Gastroesophageal sphincter (tissue), 3 donors: Measurements from ENCODE around the gene DHDH.

Experiments used
- EP300 ChIP-seq: sonication (generic); formaldehyde crosslinking; IDR thresholded peaks from one replicate; pipeline ENCODE4 v1.6.1; 2017; ENCODE audit warnings: antibody characterized with exemption, mild to moderate bottlenecking
- POLR2A ChIP-seq, 2 donors: fragments of 450-650 bp; IDR thresholded peaks; one replicate each; pipeline ENCODE4 v1.6.1; 2017; ENCODE audit warnings: antibody characterized with exemption in 2 of 2, mild to moderate bottlenecking in 2 of 2, moderate library complexity in 1 of 2
- POLR2AphosphoS5 ChIP-seq: sonication (generic); formaldehyde crosslinking; IDR thresholded peaks from one replicate; pipeline ENCODE4 v1.6.1; 2017; ENCODE audit warnings: antibody characterized with exemption
- TF ChIP-seq, protein P1 (sequence below), 4 experiments: fragments of 200-600 bp in 2 of 4; fragments of 450-650 bp in 2 of 4; sonication (generic) in 1 of 4; IDR thresholded peaks; one replicate each; pipeline ENCODE4 v1.5.1; 2017 to 2019; ENCODE audit warnings: antibody characterized with exemption in 4 of 4, mild to moderate bottlenecking in 2 of 4, moderate library complexity in 2 of 4

DNA sequence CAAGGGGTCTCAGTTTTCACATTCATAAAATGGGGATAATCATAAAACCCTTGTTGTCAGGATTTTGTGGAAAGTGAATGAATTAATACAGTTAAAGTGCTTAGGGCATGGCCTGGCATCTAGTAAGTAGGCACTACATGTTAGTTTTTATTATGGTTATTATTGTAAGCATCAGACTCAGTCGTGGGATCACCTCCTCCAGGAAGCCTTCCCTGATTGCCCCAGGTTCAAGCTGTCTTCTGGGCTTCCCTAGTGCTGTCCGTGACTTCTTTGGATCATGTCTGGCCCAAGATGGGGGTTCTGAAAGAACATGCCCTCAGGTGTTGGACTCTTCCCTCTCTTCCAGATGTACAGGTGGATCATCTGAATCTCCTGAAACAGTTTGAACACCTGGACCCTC is 22.7 kb upstream of the DHDH start:
- TF ChIP-seq, protein P1, sequence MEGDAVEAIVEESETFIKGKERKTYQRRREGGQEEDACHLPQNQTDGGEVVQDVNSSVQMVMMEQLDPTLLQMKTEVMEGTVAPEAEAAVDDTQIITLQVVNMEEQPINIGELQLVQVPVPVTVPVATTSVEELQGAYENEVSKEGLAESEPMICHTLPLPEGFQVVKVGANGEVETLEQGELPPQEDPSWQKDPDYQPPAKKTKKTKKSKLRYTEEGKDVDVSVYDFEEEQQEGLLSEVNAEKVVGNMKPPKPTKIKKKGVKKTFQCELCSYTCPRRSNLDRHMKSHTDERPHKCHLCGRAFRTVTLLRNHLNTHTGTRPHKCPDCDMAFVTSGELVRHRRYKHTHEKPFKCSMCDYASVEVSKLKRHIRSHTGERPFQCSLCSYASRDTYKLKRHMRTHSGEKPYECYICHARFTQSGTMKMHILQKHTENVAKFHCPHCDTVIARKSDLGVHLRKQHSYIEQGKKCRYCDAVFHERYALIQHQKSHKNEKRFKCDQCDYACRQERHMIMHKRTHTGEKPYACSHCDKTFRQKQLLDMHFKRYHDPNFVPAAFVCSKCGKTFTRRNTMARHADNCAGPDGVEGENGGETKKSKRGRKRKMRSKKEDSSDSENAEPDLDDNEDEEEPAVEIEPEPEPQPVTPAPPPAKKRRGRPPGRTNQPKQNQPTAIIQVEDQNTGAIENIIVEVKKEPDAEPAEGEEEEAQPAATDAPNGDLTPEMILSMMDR (IDR thresholded peaks at IDR 0.05): no peak
- TF ChIP-seq EP300: no peak
- no peak for TF ChIP-seq POLR2A (IDR thresholded peaks at IDR 0.05)
- TF ChIP-seq POLR2AphosphoS5: no peak
